Neuron (in vitro differentiated cells): ENCODE measurements around the gene CC2D2A.
"Not testable (repeated sequence)": the region's sequence is repeated elsewhere in the genome, so short reads cannot be mapped to it uniquely, and the experiment has no call there.

ENCODE experiments used
- H2AFZ ChIP-seq: one replicate; pipeline ENCODE4 v1.6.1; 2013; ENCODE audit warnings: low read depth, mild to moderate bottlenecking, inconsistent platforms, low read length, moderate library complexity
- H3K27me3 ChIP-seq: one replicate; pipeline ENCODE4 v1.6.1; 2013; ENCODE audit warnings: low read length; ENCODE audit not compliant: insufficient read depth
- H3K36me3 ChIP-seq: one replicate; pipeline ENCODE4 v1.6.1; 2013; ENCODE audit warnings: low read length; ENCODE audit not compliant: insufficient read depth
- H3K4me1 ChIP-seq: one replicate; pipeline ENCODE4 v1.6.1; 2013; ENCODE audit warnings: low read length; ENCODE audit not compliant: insufficient read depth
- H3K4me3 ChIP-seq: 2 replicates; pipeline ENCODE4 v1.5.1; 2013; ENCODE audit warnings: mild to moderate bottlenecking, low read length, moderate library complexity
- H3K9me3 ChIP-seq: one replicate; pipeline ENCODE4 v1.6.1; 2013; ENCODE audit warnings: low read length

Gene CC2D2A

DNA sequence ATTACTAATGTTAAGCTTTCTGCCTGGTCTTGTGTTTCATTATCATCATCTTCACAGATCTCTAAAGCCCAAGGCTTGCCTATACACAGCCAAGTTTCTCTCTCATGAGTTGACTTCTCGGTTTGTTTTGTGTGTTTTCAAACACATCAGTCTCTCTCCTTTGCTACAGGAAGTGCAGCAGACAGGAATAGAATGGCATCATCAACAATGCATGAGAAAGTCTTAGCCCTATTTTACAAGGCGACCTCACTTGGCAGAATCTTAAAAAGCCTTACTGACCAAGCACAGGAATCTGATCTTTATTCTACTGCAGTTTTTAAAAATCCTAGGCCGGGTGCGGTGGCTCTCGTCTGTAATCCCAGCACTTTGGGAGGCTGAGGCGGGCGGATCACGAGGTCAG lies 36.8 kb downstream of the CC2D2A start:
- Histone ChIP-seq H3K4me3 (no peak overlapping the region), H3K9me3 (no peaks in the 10 kb centered on the region), H2AFZ (no peak overlapping the region), H3K27me3 (no peaks in the 10 kb centered on the region), H3K4me1 (peaks cover 11% of the 10 kb centered on the region), H3K36me3 (peaks cover 18% of the 10 kb centered on the region)

DNA sequence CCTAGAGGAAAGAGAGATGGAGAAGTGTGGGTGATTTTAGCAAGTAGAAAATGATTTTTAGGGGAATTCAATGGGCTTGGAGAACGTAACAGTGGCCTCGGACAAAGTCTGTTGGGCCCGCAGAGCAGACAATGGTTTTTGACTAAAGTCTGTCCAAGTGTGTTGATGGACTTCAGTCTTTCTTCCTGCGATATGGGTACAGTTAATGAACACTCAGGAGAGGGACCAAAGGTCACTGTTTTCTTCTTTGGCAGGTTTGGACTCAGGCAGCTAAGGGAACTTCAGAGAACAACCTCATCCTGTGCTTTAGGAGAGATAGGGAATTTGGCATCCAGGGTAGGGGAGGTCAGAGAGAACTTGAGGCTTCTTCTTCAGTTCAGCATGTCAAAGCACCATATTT lies 38.0 kb downstream of the CC2D2A start:
- H2AFZ ChIP-seq: no peak overlapping the region
- H3K27me3 ChIP-seq: no peaks in the 10 kb centered on the region
- H3K4me1 ChIP-seq: peaks cover under 1% of the 10 kb centered on the region
- H3K36me3 ChIP-seq: peaks cover 25% of the 10 kb centered on the region
- no peaks in the 10 kb centered on the region for H3K9me3 ChIP-seq
- no peak overlapping the region for H3K4me3 ChIP-seq

DNA sequence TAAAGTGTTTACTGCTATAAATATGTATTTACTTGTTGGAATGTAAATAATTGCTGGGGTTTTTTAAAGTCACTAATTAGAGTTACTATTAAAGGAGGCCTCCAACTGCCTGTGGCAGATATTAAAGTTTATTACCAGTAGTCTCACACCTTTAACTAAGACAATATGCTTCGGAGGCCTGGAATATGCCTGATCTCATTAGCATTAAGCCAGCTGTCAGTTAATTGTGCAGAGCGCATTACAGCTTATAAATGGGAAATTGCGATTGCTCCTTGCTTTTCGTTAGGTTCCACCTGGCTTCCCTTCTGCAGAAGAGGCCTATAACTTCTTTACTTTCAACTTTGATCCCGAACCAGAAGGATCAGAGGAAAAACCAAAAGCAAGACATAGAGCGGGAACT lies 41.3 kb downstream of the CC2D2A start:
- no peak overlapping the region for H3K4me3 ChIP-seq
- no peaks in the 10 kb centered on the region for H3K27me3 ChIP-seq
- no peaks in the 10 kb centered on the region for H3K4me1 ChIP-seq
- H3K9me3 ChIP-seq: no peaks in the 10 kb centered on the region
- H2AFZ ChIP-seq: no peak overlapping the region
- peaks cover 38% of the 10 kb centered on the region for H3K36me3 ChIP-seq

DNA sequence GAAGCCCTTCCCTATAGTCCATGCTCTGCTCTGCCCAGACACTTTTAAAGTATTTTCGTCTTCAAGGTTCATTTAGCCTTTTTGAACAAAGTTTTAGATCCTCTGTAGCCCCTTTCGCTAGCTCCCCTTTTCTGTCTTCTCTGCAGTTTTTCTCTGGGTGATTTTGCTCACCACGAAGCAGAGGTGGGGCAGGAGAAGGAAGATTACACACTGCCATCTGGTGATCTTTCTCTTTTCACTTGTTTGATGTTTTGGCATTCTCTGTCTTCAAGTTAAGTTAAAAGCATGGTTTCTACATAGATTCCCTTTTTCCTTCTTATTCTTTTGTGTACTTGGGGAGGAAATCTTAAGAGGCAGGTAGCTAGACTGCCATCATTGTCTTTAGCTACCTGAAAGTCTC lies 43.9 kb downstream of the CC2D2A start:
- Histone ChIP-seq H3K4me3 (no peak overlapping the region), H3K4me1 (no peaks in the 10 kb centered on the region), H2AFZ (no peak overlapping the region), H3K36me3 (peaks cover 44% of the 10 kb centered on the region), H3K27me3 (no peaks in the 10 kb centered on the region), H3K9me3 (peaks cover 5% of the 10 kb centered on the region)

DNA sequence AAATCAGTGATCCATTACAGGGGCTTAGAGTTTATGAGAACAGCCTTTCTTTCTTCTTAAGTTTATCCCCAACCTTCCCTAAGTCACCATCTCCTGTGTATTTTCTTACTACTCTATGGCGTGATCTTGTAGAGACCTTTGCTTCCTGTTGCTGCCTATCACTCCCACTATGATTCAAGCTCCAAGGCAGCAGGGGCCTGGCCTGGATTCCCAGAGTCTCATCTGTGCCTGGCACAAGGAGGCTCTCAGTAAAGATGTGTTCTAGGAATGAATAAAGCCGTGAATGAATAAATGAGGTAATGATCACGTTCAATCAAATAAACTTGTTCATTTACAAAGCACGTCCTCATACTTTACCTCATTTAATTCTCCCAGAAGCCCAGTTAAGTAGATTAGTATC lies 45.4 kb downstream of the CC2D2A start:
- no peaks in the 10 kb centered on the region for H3K27me3 ChIP-seq
- H3K4me1 ChIP-seq: no peaks in the 10 kb centered on the region
- peaks cover 6% of the 10 kb centered on the region for H3K9me3 ChIP-seq
- peaks cover 45% of the 10 kb centered on the region for H3K36me3 ChIP-seq
- no peak overlapping the region for H3K4me3 ChIP-seq
- H2AFZ ChIP-seq: no peak overlapping the region

DNA sequence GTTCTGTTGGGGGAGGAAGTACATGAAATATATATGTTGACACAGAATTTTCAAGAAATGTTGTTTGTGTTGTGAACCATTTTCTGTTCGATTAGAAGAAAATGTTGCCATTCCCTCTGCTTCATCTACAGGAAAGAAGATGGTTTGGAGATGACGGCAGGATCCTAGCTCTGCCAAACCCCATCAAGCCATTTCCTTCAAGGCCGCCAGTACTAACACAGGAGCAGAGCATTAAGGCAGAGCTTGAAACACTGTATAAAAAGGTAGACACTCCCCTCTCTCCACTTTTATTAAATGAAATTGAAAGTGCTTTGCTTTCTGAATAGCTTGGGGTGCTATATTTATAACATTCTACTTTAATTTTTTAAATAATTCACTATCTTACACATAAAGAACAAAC lies 46.8 kb downstream of the CC2D2A start:
- Histone ChIP-seq H3K4me3 (no peak overlapping the region), H3K36me3 (peaks cover 43% of the 10 kb centered on the region), H3K9me3 (peaks cover 6% of the 10 kb centered on the region), H3K27me3 (no peaks in the 10 kb centered on the region), H3K4me1 (no peaks in the 10 kb centered on the region), H2AFZ (no peak overlapping the region)

DNA sequence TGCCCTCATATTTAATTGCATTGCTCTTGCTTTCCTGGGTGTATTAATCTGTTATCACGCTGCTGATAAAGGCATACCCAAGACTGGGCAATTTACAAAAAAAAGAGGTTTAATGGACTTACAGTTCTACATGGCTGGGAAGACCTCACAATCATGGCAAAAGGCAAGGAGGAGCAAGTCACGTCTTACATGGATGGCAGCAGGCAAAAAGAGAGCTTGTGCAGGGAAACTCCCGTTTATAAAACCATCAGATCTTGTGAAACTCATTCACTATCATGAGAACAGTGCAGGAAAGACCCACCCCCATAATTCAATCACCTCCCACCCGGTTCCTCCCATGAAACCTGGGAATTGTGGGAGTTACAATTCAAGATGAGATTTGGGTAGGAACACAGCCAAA lies 48.0 kb downstream of the CC2D2A start:
- not testable (repeated sequence) for H3K27me3 ChIP-seq, H3K4me1 ChIP-seq, H2AFZ ChIP-seq, H3K4me3 ChIP-seq, H3K9me3 ChIP-seq
- peaks cover 37% of the 10 kb centered on the region for H3K36me3 ChIP-seq

DNA sequence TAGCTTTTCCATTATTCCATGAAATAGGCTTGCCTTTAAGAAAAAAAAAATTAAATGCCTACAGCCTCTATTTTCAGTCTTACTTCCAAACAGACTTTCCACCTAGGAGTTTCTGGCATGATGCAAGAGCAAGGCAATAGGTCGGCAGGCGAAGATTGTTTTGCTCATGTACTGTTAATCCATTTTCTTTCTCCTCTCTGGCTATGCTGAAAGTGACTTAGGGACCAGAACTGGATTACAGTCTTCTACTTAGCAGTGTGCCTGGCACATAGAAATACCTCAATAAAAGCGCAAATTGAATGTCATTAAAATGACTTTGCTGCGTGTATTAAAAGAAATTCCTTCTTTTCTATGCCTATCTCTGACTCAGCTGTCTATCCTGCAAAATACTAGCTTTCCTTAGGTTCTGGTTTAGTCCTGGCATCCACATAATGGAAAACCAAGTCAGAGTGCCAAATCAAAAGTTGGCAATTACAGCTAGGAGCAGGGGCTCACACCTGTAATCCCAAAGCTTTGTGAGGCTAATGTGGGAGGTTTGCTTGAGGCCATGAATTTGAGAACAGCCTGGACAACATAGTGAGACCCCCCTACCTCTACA lies 51.9 kb downstream of the CC2D2A start:
- no peaks in the 10 kb centered on the region for H3K4me1 ChIP-seq
- peaks cover 18% of the 10 kb centered on the region for H3K36me3 ChIP-seq
- H3K9me3 ChIP-seq: peaks cover 6% of the 10 kb centered on the region

DNA sequence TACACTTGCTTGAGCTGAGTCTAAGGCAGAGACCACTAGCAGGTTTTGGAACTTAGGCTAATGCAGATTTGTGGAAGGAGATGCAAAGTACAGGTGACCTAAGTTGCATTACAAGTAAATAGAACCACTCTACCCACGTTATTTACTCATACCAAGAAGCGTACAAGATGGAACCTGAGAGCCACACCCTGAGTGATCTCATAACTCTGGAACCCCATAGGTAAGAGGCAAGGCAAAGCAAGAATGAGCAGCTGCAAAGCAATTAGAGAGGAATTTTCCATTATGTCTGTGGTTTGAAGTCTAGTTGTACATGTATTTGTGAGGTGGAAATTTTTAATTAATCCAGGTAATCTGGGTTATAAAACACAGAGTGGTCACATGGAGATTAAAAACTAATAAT lies 55.4 kb downstream of the CC2D2A start:
- H3K27me3 ChIP-seq: no peaks in the 10 kb centered on the region
- H3K9me3 ChIP-seq: no peaks in the 10 kb centered on the region
- H3K4me3 ChIP-seq: no peak overlapping the region
- peaks cover 14% of the 10 kb centered on the region for H3K36me3 ChIP-seq
- H3K4me1 ChIP-seq: no peaks in the 10 kb centered on the region
- no peak overlapping the region for H2AFZ ChIP-seq

More for the DNA sequence above, 51.9 kb downstream of the CC2D2A start:
- Histone ChIP-seq H3K4me3 (no peak overlapping the region), H3K27me3 (no peaks in the 10 kb centered on the region), H2AFZ (no peak overlapping the region)

DNA sequence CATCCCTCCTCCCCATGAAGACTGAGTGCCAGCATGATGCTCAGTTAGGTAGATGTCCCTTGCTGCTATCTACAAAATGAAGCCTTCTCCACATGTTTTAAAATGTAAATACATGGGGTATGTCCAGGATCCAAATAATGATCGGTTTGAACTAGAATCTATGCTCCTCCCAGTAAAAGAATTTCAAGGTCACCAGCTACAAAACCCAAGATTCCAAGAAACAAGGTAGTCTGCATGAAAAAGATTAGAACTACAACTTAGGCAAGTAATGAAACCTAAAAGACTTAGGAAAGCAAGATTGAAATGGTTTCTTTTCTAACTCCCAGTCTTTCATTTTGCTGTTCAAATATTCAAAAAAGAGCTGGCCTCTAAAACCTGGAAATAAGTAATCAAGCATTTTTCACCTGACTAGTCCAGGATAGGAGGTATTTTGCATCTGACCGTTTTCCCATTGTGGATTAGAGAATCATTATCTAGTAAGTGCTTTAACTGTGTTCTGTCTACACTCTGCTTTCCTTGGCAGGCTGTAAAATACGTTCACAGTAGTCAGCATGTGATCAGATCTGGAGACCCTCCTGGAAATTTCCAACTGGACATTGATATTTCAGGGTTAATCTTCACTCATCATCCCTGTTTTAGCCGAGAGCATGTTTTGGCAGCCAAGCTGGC lies 57.4 kb downstream of the CC2D2A start:
- Histone ChIP-seq H2AFZ (no peak overlapping the region), H3K27me3 (no peaks in the 10 kb centered on the region), H3K4me1 (no peaks in the 10 kb centered on the region), H3K4me3 (no peak overlapping the region), H3K36me3 (peaks cover 10% of the 10 kb centered on the region), H3K9me3 (no peaks in the 10 kb centered on the region)

DNA sequence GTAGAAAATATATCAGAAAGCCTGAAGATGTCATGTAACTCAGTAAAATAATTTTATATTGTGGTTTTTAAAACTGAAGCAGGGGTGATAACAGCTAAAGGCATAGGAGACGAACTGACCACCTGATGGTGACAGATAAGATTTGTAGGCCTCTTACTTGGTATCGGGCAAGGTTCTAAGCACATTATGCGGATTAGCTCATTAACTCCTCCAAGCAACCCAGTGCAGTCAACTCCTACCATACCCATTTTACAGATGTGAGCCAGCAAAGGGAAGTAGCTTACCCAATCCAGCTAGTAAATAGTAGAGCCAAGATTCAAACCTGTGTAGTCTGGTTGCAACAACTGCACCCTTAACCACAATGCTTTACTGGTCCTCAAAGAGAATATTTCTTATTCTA lies 62.1 kb downstream of the CC2D2A start:
- no peaks in the 10 kb centered on the region for H3K4me1 ChIP-seq
- H3K9me3 ChIP-seq: no peaks in the 10 kb centered on the region
- no peak overlapping the region for H3K4me3 ChIP-seq
- no peak overlapping the region for H2AFZ ChIP-seq
- H3K27me3 ChIP-seq: no peaks in the 10 kb centered on the region
- H3K36me3 ChIP-seq: peaks cover 14% of the 10 kb centered on the region

DNA sequence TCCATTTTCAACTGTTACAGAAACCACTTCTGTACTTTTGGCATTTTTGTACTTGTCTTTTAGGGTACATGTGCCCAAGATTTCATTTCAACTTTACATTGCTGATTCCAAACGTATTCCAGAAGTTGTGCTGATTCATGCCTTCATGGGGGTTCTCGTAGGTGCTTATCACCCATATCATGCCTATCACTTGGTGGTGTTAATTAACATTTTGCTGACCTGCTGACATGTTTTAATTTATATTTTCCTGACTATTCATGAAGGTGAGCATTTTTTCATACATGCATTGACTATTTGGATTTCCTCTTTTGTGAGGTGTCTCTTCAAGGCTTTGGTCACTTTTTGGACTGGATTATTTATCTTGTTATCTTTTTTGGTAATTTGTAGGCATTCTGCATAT lies 64.1 kb downstream of the CC2D2A start:
- Histone ChIP-seq H3K4me3 (no peak overlapping the region), H2AFZ (no peak overlapping the region), H3K27me3 (no peaks in the 10 kb centered on the region), H3K9me3 (no peaks in the 10 kb centered on the region), H3K36me3 (peaks cover 18% of the 10 kb centered on the region), H3K4me1 (no peaks in the 10 kb centered on the region)

DNA sequence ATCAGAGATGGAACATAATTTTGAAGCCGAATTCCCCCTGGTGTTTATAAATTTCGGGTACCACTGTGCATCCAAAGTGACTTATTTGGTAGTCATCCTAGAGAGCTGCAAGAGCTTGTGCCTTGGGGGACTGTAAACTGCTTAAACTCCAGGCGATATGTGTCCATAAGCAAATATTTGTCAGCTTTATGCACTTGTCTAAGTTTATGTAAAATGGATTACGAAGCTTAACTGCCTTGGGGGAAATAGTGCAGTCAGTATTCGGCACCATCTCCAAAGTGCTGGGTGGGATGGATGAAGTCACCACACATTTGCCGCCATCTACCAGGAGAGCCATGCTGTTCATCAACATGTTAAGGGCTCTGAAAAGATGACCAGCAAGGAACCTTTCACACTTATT lies 65.9 kb downstream of the CC2D2A start:
- H3K36me3 ChIP-seq: peaks cover 22% of the 10 kb centered on the region
- no peaks in the 10 kb centered on the region for H3K4me1 ChIP-seq
- H3K27me3 ChIP-seq: no peaks in the 10 kb centered on the region
- no peak overlapping the region for H2AFZ ChIP-seq
- no peak overlapping the region for H3K4me3 ChIP-seq
- no peaks in the 10 kb centered on the region for H3K9me3 ChIP-seq
